ENCODE data around the gene CCDC93. TPM values are rescaled to one million over a fixed set of nuclear protein-coding genes. Genes with fewer than 3 reads are reported as not detected.

CCDC93 gene
- polyA plus RNA-seq, 1 donor (not counting 4 experiments of a cell fraction or from before 2014, with no cell fraction given) = 21.3 TPM

GRCh38 chr2:118014492-118014824, 588 bp upstream of the CCDC93 start:
- peak overlapping the region; percentile 89 for H3K9ac ChIP-seq (ENCODE audit: control insufficient read depth, extremely low read depth, insufficient read depth, low read length)
- no peaks in the 10 kb centered on the region for H3K9me1 ChIP-seq (ENCODE audit: control insufficient read depth, extremely low read depth, insufficient read depth, low read length)
- H3K9me3 ChIP-seq (ENCODE audit: control insufficient read depth, low read depth, low read length) = no peaks in the 10 kb centered on the region
- peak overlapping the region; percentile 99 for H3K4me2 ChIP-seq (ENCODE audit: control insufficient read depth, extremely low read depth, insufficient read depth, low read depth, low read length)
- dilution Hi-C loops (cut with MboI; ENCODE audit: extremely low pct_ligation_motif_present, low sequenced_read_pairs) = no loop called here
- H3K36me3 ChIP-seq (ENCODE audit: control insufficient read depth in 2 of 2, extremely low read depth in 1 of 2, insufficient read depth in 2 of 2, low read length in 2 of 2) = peaks cover 0 to 4% of the 10 kb centered on the region in 2 experiments
- peaks cover 43% of the 10 kb centered on the region for H3K79me2 ChIP-seq (ENCODE audit: control insufficient read depth, insufficient read depth, low read length)
- FAIRE-seq = no peak
- peak overlapping the region; percentile 40 for H3K27ac ChIP-seq (ENCODE audit: control insufficient read depth, insufficient read depth, low read length)
- DNase-seq (ENCODE audit: low read depth, low spot score) = no peak
- H3K4me3 ChIP-seq (ENCODE audit: control insufficient read depth in 2 of 3, extremely low read depth in 1 of 3, insufficient read depth in 2 of 3, low read depth in 1 of 3, low read length in 3 of 3) = peak overlapping the region; percentile 87 to 99 (median 97)
- H2AFZ ChIP-seq (ENCODE audit: control insufficient read depth, low read length) = peak overlapping the region; percentile 99
- no peaks in the 10 kb centered on the region for H4K20me1 ChIP-seq (ENCODE audit: control insufficient read depth, extremely low read depth, insufficient read depth, low read length)
- peaks cover 5% of the 10 kb centered on the region for H3K4me1 ChIP-seq (ENCODE audit: control insufficient read depth, extremely low read depth, insufficient read depth, low read length)
- TF ChIP-seq CTCF (optimal IDR thresholded peaks at IDR 0.05 in 1 of 3, IDR thresholded peaks at IDR 0.05 in 1 of 3, conservative IDR thresholded peaks at IDR 0.05 in 1 of 3; ENCODE audit: extremely low read depth in 1 of 3, insufficient read depth in 2 of 3, low read length in 3 of 3) (no peak), EZH2 (IDR thresholded peaks at IDR 0.05; ENCODE audit: low read length) (no peak)
- no peaks in the 10 kb centered on the region for H3K27me3 ChIP-seq (ENCODE audit: control insufficient read depth, extremely low read depth, insufficient read depth, low read length)

GRCh38 chr2:118013221-118013723, 598 bp downstream of the CCDC93 start:
- Histone ChIP-seq H3K27me3 (ENCODE audit: control insufficient read depth, extremely low read depth, insufficient read depth, low read length) (no peaks in the 10 kb centered on the region), H2AFZ (ENCODE audit: control insufficient read depth, low read length) (peak overlapping the region; percentile 92), H3K4me3 (ENCODE audit: control insufficient read depth in 2 of 3, extremely low read depth in 1 of 3, insufficient read depth in 2 of 3, low read depth in 1 of 3, low read length in 3 of 3) (peak overlapping the region; percentile 77 to 99 (median 87)), H3K9me1 (ENCODE audit: control insufficient read depth, extremely low read depth, insufficient read depth, low read length) (no peaks in the 10 kb centered on the region), H3K36me3 (ENCODE audit: control insufficient read depth in 2 of 2, extremely low read depth in 1 of 2, insufficient read depth in 2 of 2, low read length in 2 of 2) (peaks cover 3 to 9% of the 10 kb centered on the region in 2 experiments), H3K4me1 (ENCODE audit: control insufficient read depth, extremely low read depth, insufficient read depth, low read length) (peaks cover 5% of the 10 kb centered on the region), H3K27ac (ENCODE audit: control insufficient read depth, insufficient read depth, low read length) (peak overlapping the region; percentile 86), H3K4me2 (ENCODE audit: control insufficient read depth, extremely low read depth, insufficient read depth, low read depth, low read length) (peak overlapping the region; percentile 81), H3K79me2 (ENCODE audit: control insufficient read depth, insufficient read depth, low read length) (peaks cover 51% of the 10 kb centered on the region), H3K9ac (ENCODE audit: control insufficient read depth, extremely low read depth, insufficient read depth, low read length) (peak overlapping the region; percentile 89), H4K20me1 (ENCODE audit: control insufficient read depth, extremely low read depth, insufficient read depth, low read length) (no peaks in the 10 kb centered on the region), H3K9me3 (ENCODE audit: control insufficient read depth, low read depth, low read length) (no peaks in the 10 kb centered on the region)
- no peak for FAIRE-seq
- no peak for TF ChIP-seq EZH2 (IDR thresholded peaks at IDR 0.05; ENCODE audit: low read length)
- peak in 1 of 3 experiments; percentile 12 for TF ChIP-seq CTCF (optimal IDR thresholded peaks at IDR 0.05 in 1 of 3, IDR thresholded peaks at IDR 0.05 in 1 of 3, conservative IDR thresholded peaks at IDR 0.05 in 1 of 3; ENCODE audit: extremely low read depth in 1 of 3, insufficient read depth in 2 of 3, low read length in 3 of 3)
- DNase-seq (ENCODE audit: low read depth, low spot score) = no peak
- dilution Hi-C loops (cut with MboI; ENCODE audit: extremely low pct_ligation_motif_present, low sequenced_read_pairs) = no loop called here
